SK-N-SH (cell line): Measurements from ENCODE around the gene GTPBP4. TPM values are rescaled to one million over a fixed set of nuclear protein-coding genes. Genes with fewer than 3 reads are reported as not detected.

ENCODE experiments used
- CTCF ChIA-PET: fragments of 300-600, 350-600 bp; formaldehyde crosslinking; extraction: SDS; loops from one replicate; lab custom pipeline; 2021; lab: Yijun Ruan, JAX
- POLR2A ChIA-PET: fragments of 350-600 bp; sonication (Branson Sonifier 250); formaldehyde crosslinking; extraction: SDS; loops from one replicate; lab custom pipeline; 2020; ENCODE audit warnings: antibody characterized with exemption, inconsistent platforms; lab: Yijun Ruan, JAX
- DNase-seq: peaks from one replicate; pipeline ENCODE4 v3.0.0; 2012
- H2AFZ ChIP-seq: fragments of 200-600 bp; sonication (generic); 2 replicates; pipeline ENCODE4 v1.8.1; 2016; ENCODE audit warnings: antibody characterized with exemption, mild to moderate bottlenecking, low read depth
- H3F3A ChIP-seq: fragments of 200-600 bp; sonication (generic); replicated peaks from 2 replicates; pipeline ENCODE3; 2016; ENCODE audit warnings: antibody characterized with exemption, mild to moderate bottlenecking; ENCODE audit not compliant: insufficient read depth
- H3K27ac ChIP-seq, 2 experiments: fragments of 200-500 bp in 1 of 2; fragments of 200-600 bp in 1 of 2; sonication (Bioruptor generic) in 1 of 2; sonication (generic), shearing (Covaris generic) in 1 of 2; 2 replicates each; pipeline versions ENCODE4 v1.5.1 to v1.6.1; 2014 to 2016; ENCODE audit warnings: low read depth in 2 of 2, inconsistent platforms in 1 of 2, low read length in 1 of 2, mild to moderate bottlenecking in 1 of 2, mixed read lengths in 1 of 2
- H3K27me3 ChIP-seq: fragments of 200-600 bp; sonication (generic), shearing (Covaris generic); 2 replicates; pipeline ENCODE4 v1.6.1; 2016; ENCODE audit warnings: mixed run types; ENCODE audit not compliant: insufficient read depth
- H3K36me3 ChIP-seq, 2 experiments: fragments of 200-500 bp in 1 of 2; fragments of 200-600 bp in 1 of 2; sonication (Bioruptor generic) in 1 of 2; sonication (generic) in 1 of 2; replicated peaks in 1 of 2; 2 replicates each; pipeline versions ENCODE3 to v1.5.1; 2014 to 2016; ENCODE audit warnings: low read length in 1 of 2, mild to moderate bottlenecking in 1 of 2; ENCODE audit not compliant: insufficient read depth in 2 of 2, control insufficient read depth in 1 of 2
- H3K4me1 ChIP-seq, 2 experiments: fragments of 200-500 bp in 1 of 2; fragments of 200-600 bp in 1 of 2; sonication (Bioruptor generic) in 1 of 2; sonication (generic), shearing (Covaris generic) in 1 of 2; 2 replicates each; pipeline versions ENCODE4 v1.5.1 to v1.6.1; 2014 to 2016; ENCODE audit warnings: low read depth in 1 of 2, low read length in 1 of 2, mixed run types in 1 of 2; ENCODE audit not compliant: insufficient read depth in 2 of 2, control insufficient read depth in 1 of 2
- H3K4me2 ChIP-seq: fragments of 200-600 bp; sonication (generic), shearing (Covaris generic); 2 replicates; pipeline ENCODE4 v1.6.1; 2017; ENCODE audit warnings: mixed run types
- H3K4me3 ChIP-seq, 2 experiments: fragments of 200-500 bp in 1 of 2; fragments of 200-600 bp in 1 of 2; sonication (Bioruptor generic) in 1 of 2; sonication (generic), shearing (Covaris generic) in 1 of 2; 2 replicates each; pipeline versions ENCODE4 v1.5.1 to v1.8.1; 2014 to 2016; ENCODE audit warnings: low read depth in 2 of 2, inconsistent platforms in 1 of 2, low read length in 1 of 2, mild to moderate bottlenecking in 1 of 2, mixed read lengths in 1 of 2, moderate library complexity in 1 of 2
- H3K79me2 ChIP-seq: fragments of 200-600 bp; sonication (generic); 2 replicates; pipeline ENCODE4 v1.8.1; 2017; ENCODE audit warnings: mild to moderate bottlenecking; ENCODE audit not compliant: insufficient read depth
- H3K9ac ChIP-seq: fragments of 200-600 bp; sonication (generic); 2 replicates; pipeline ENCODE4 v1.6.1; 2017; ENCODE audit warnings: mixed run types
- H3K9me2 ChIP-seq: fragments of 200-600 bp; sonication (generic); 2 replicates; pipeline ENCODE4 v1.6.1; 2017; ENCODE audit warnings: mixed run types
- H3K9me3 ChIP-seq: fragments of 200-600 bp; sonication (generic); 2 replicates; pipeline ENCODE4 v1.6.1; 2017; ENCODE audit warnings: mixed run types, mild to moderate bottlenecking, moderate library complexity
- H4K20me1 ChIP-seq: fragments of 200-600 bp; sonication (generic); 2 replicates; pipeline ENCODE4 v1.6.1; 2017; ENCODE audit warnings: mild to moderate bottlenecking, mixed run types; ENCODE audit not compliant: insufficient read depth
- CHD2 ChIP-seq: fragments of 150-350 bp; IDR thresholded peaks from 2 replicates; pipeline ENCODE4 v1.6.1; 2018; ENCODE audit warnings: low read length; ENCODE audit not compliant: partially characterized antibody
- CTCF ChIP-seq: fragments of 200-600 bp; sonication (generic); IDR thresholded peaks from 2 replicates; pipeline ENCODE4 v1.6.1; 2017; ENCODE audit warnings: antibody characterized with exemption, mild to moderate bottlenecking, moderate library complexity
- EP300 ChIP-seq, 2 experiments: IDR thresholded peaks; 2 replicates each; pipeline versions ENCODE4 v1.4.0 to v1.6.1; 2012; ENCODE audit warnings: borderline replicate concordance in 1 of 2, low read depth in 1 of 2, low read length in 1 of 2
- FOSL2 ChIP-seq: IDR thresholded peaks from 2 replicates; pipeline ENCODE4 v1.4.0; 2012; ENCODE audit warnings: low read depth, mild to moderate bottlenecking, moderate library complexity, borderline replicate concordance
- FOXJ3 ChIP-seq: sonication (generic); formaldehyde crosslinking; IDR thresholded peaks from 2 replicates; pipeline ENCODE4 v1.5.1; 2020; ENCODE audit warnings: mild to moderate bottlenecking, missing genetic modification reagents
- GABPA ChIP-seq: IDR thresholded peaks from 2 replicates; pipeline ENCODE4 v1.4.0; 2012; ENCODE audit warnings: low read depth, mild to moderate bottlenecking
- IRF3 ChIP-seq: fragments of 150-350 bp; IDR thresholded peaks from 2 replicates; pipeline ENCODE4 v1.6.1; 2016; ENCODE audit warnings: mild to moderate bottlenecking, low read depth, low read length
- JUND ChIP-seq: IDR thresholded peaks from 2 replicates; pipeline ENCODE4 v1.4.0; 2012
- MAX ChIP-seq: IDR thresholded peaks from 2 replicates; pipeline ENCODE4 v1.4.0; 2012; ENCODE audit warnings: low read depth
- PBX3 ChIP-seq: IDR thresholded peaks from 2 replicates; pipeline ENCODE4; 2012
- RAD21 ChIP-seq: IDR thresholded peaks from 2 replicates; pipeline ENCODE4 v1.6.1; 2012; ENCODE audit warnings: mild to moderate bottlenecking, low read length
- RFX5 ChIP-seq: IDR thresholded peaks from 2 replicates; pipeline ENCODE4 v1.6.1; 2012; ENCODE audit warnings: mild to moderate bottlenecking, improper control_type of control experiment, low read length
- SMC3 ChIP-seq: IDR thresholded peaks from 2 replicates; pipeline ENCODE4 v1.6.1; 2012; ENCODE audit warnings: low read depth, low read length, improper control_type of control experiment
- TCF12 ChIP-seq: IDR thresholded peaks from 2 replicates; pipeline ENCODE4 v1.4.0; 2012
- USF2 ChIP-seq: fragments of 150-350 bp; IDR thresholded peaks from 2 replicates; pipeline ENCODE4 v1.6.1; 2017; ENCODE audit warnings: antibody characterized with exemption, low read length, low read depth, borderline replicate concordance
- ZBTB33 ChIP-seq: IDR thresholded peaks from 2 replicates; pipeline ENCODE4 v1.4.0; 2012; ENCODE audit warnings: low read depth, borderline replicate concordance
- WGBS: methylation state at CpG from one replicate; pipeline ENCODE4 v1.1.6; 2017; ENCODE audit warnings: low lambda C conversion rate; 5-methylcytosine and 5-hydroxymethylcytosine counted together
- polyA plus RNA-seq, 3 experiments: library from polyadenylated mRNA; depleted of rRNA; stranded (reverse); fragments of >200 nt; gene quantifications; 2 replicates each; pipeline ENCODE4 v1.2.3, GENCODE V29; 2012

Gene GTPBP4
- polyA plus RNA-seq, 1 of the 3 experiments (the other 2 are of a cell fraction), result 36.6 TPM

- TF ChIP-seq CTCF, result no peak
- TF ChIP-seq JUND, result no peak
- no peak for TF ChIP-seq FOSL2
- no peak for TF ChIP-seq RAD21
- TF ChIP-seq RFX5, result no peak
Observed at GRCh38 chr10:1057106-1057657, 68.9 kb downstream of the GTPBP4 start (continued).

- H3K27me3 ChIP-seq, result no peaks in the 10 kb centered on the region
- H3K4me1 ChIP-seq, result peaks cover 8 to 15% of the 10 kb centered on the region in 2 experiments; a peak in 3 of 4 replicates
- POLR2A ChIA-PET, result no interaction called here
- H2AFZ ChIP-seq, result no peak overlapping the region
- 0 out of 2 replicates have a peak overlapping the region, but pooled peaks have one; percentile 98 for H3K9ac ChIP-seq
- peaks cover 25% of the 10 kb centered on the region for H4K20me1 ChIP-seq
- TF ChIP-seq FOXJ3 (CRISPR knock-in tag), result no peak
- TF ChIP-seq RAD21, result no peak
- no peak for TF ChIP-seq ZBTB33
- TF ChIP-seq PBX3, result no peak
- no peak for TF ChIP-seq MAX
- TF ChIP-seq CHD2, result no peak
- TF ChIP-seq IRF3, result no peak
- no peak for TF ChIP-seq TCF12
- no peak for TF ChIP-seq CTCF
- TF ChIP-seq USF2, result no peak
- no peak for TF ChIP-seq SMC3
- no peak for TF ChIP-seq GABPA
- TF ChIP-seq EP300 (IDR thresholded peaks at IDR 0.05; ENCODE audit: borderline replicate concordance in 1 of 2, low read depth in 1 of 2, low read length in 1 of 2), result no peak
- TF ChIP-seq, all 33 proteins: peak for 0
- no peak for DNase-seq
- Histone ChIP-seq H3K79me2 (peaks cover 98% of the 10 kb centered on the region), H3K27ac (no peak overlapping the region), H3K9me3 (no peaks in the 10 kb centered on the region), H3K4me3 (peak overlapping the region in 1 of 2 experiments; percentile 84; a peak in 2 of 4 replicates), H3K36me3 (peaks cover 11 to 15% of the 10 kb centered on the region in 2 experiments), H3K4me2 (peak overlapping the region; percentile 89), H3K9me2 (no peaks in the 10 kb centered on the region), H3F3A (peaks cover 7% of the 10 kb centered on the region)
- CTCF ChIA-PET, result interaction anchor here (0.9 to 1.3 kb wide), 3 partner anchors 17 to 647 kb away, joined by 3 to 4 read pairs (median 3); no protein-coding TSS in a partner anchor
- WGBS, result 72% methylated on average over 7 of the region's 7 CpGs
Observed at GRCh38 chr10:1058017-1058416, 69.8 kb downstream of the GTPBP4 start.
